Adipocyte (in vitro differentiated cells): ENCODE results near the gene SLC44A4.
"Not testable (repeated sequence)": the region's sequence is repeated elsewhere in the genome, so short reads cannot be mapped to it uniquely, and the experiment has no call there.

ENCODE experiments used
- DNase-seq: peaks from one replicate; pipeline ENCODE4 v3.0.0-alpha.2; 2015; ENCODE audit warnings: low read depth
- H3K27me3 ChIP-seq: replicated peaks from 2 replicates; pipeline ENCODE4 v1.7.0; 2013; ENCODE audit warnings: mild to moderate bottlenecking, low read length, moderate library complexity; ENCODE audit not compliant: control insufficient read depth, insufficient read depth
- H3K36me3 ChIP-seq: 2 replicates; pipeline ENCODE4 v1.7.0; 2013; ENCODE audit warnings: low read length, mild to moderate bottlenecking, moderate library complexity; ENCODE audit not compliant: control insufficient read depth, insufficient read depth, severe bottlenecking
- H3K4me1 ChIP-seq: 2 replicates; pipeline ENCODE4 v1.7.0; 2013; ENCODE audit warnings: mild to moderate bottlenecking, low read length, moderate library complexity; ENCODE audit not compliant: control insufficient read depth, insufficient read depth
- H3K4me3 ChIP-seq: 2 replicates; pipeline ENCODE4 v1.7.0; 2013; ENCODE audit warnings: mild to moderate bottlenecking, low read length, moderate library complexity
- H3K9ac ChIP-seq: 2 replicates; pipeline ENCODE4 v1.7.0; 2013; ENCODE audit warnings: mild to moderate bottlenecking, low read length, moderate library complexity
- H3K9me3 ChIP-seq: 2 replicates; pipeline ENCODE4 v1.7.0; 2013; ENCODE audit warnings: mild to moderate bottlenecking, low read length, moderate library complexity; ENCODE audit not compliant: control insufficient read depth

Gene SLC44A4

GRCh38 chr6:31878222-31878621 is 575 bp downstream of the SLC44A4 start:
- Histone ChIP-seq H3K9ac (no peak overlapping the region), H3K36me3 (peaks cover 34% of the 10 kb centered on the region), H3K27me3 (no peaks in the 10 kb centered on the region), H3K9me3 (no peaks in the 10 kb centered on the region), H3K4me3 (no peak overlapping the region), H3K4me1 (no peaks in the 10 kb centered on the region)
- no peak for DNase-seq

GRCh38 chr6:31877651-31878161 is 1.1 kb downstream of the SLC44A4 start:
- Histone ChIP-seq H3K36me3 (peaks cover 29% of the 10 kb centered on the region), H3K4me3 (no peak overlapping the region), H3K4me1 (no peaks in the 10 kb centered on the region), H3K9me3 (no peaks in the 10 kb centered on the region), H3K27me3 (no peaks in the 10 kb centered on the region), H3K9ac (no peak overlapping the region)
- DNase-seq = no peak

- Histone ChIP-seq H3K27me3 (no peaks in the 10 kb centered on the region), H3K4me3 (no peak overlapping the region), H3K9me3 (no peaks in the 10 kb centered on the region), H3K9ac (no peak overlapping the region), H3K4me1 (no peaks in the 10 kb centered on the region), H3K36me3 (peaks cover 24% of the 10 kb centered on the region)
- DNase-seq = no peak
Observed at GRCh38 chr6:31877125-31877650, 1.6 kb downstream of the SLC44A4 start.

GRCh38 chr6:31876357-31876756 is 2.4 kb downstream of the SLC44A4 start:
- peaks cover 20% of the 10 kb centered on the region for H3K36me3 ChIP-seq
- H3K4me3 ChIP-seq = no peak overlapping the region
- H3K9me3 ChIP-seq = no peaks in the 10 kb centered on the region
- H3K4me1 ChIP-seq = no peaks in the 10 kb centered on the region
- no peaks in the 10 kb centered on the region for H3K27me3 ChIP-seq
- DNase-seq = no peak
- H3K9ac ChIP-seq = no peak overlapping the region

GRCh38 chr6:31875877-31876276 is 2.9 kb downstream of the SLC44A4 start:
- no peak for DNase-seq
- no peaks in the 10 kb centered on the region for H3K9me3 ChIP-seq
- no peaks in the 10 kb centered on the region for H3K27me3 ChIP-seq
- H3K36me3 ChIP-seq = peaks cover 15% of the 10 kb centered on the region
- H3K4me1 ChIP-seq = no peaks in the 10 kb centered on the region
- H3K4me3 ChIP-seq = no peak overlapping the region
- H3K9ac ChIP-seq = no peak overlapping the region

- Histone ChIP-seq H3K27me3 (no peaks in the 10 kb centered on the region), H3K9ac (no peak overlapping the region), H3K9me3 (no peaks in the 10 kb centered on the region), H3K4me1 (no peaks in the 10 kb centered on the region), H3K4me3 (no peak overlapping the region), H3K36me3 (peaks cover 7% of the 10 kb centered on the region)
- DNase-seq = no peak
Observed at GRCh38 chr6:31874836-31875572, 3.8 kb downstream of the SLC44A4 start.

- no peak for DNase-seq
- Histone ChIP-seq H3K36me3 (no peaks in the 10 kb centered on the region), H3K9ac (no peak overlapping the region), H3K27me3 (peaks cover under 1% of the 10 kb centered on the region), H3K4me1 (no peaks in the 10 kb centered on the region), H3K9me3 (no peaks in the 10 kb centered on the region), H3K4me3 (no peak overlapping the region)
Observed at GRCh38 chr6:31874084-31874670, 4.6 kb downstream of the SLC44A4 start.

- DNase-seq = peak; percentile 44
- Histone ChIP-seq H3K4me1 (no peaks in the 10 kb centered on the region), H3K4me3 (no peak overlapping the region), H3K9me3 (no peaks in the 10 kb centered on the region), H3K27me3 (peaks cover 7% of the 10 kb centered on the region), H3K9ac (no peak overlapping the region), H3K36me3 (no peaks in the 10 kb centered on the region)
Observed at GRCh38 chr6:31871046-31871659, 7.6 kb downstream of the SLC44A4 start.

GRCh38 chr6:31870385-31870921 is 8.3 kb downstream of the SLC44A4 start:
- H3K4me1 ChIP-seq = no peaks in the 10 kb centered on the region
- peaks cover 7% of the 10 kb centered on the region for H3K27me3 ChIP-seq
- no peak for DNase-seq
- no peaks in the 10 kb centered on the region for H3K9me3 ChIP-seq
- no peak overlapping the region for H3K4me3 ChIP-seq
- no peaks in the 10 kb centered on the region for H3K36me3 ChIP-seq
- H3K9ac ChIP-seq = no peak overlapping the region

GRCh38 chr6:31869343-31869742 is 9.5 kb downstream of the SLC44A4 start:
- Histone ChIP-seq H3K4me1 (no peaks in the 10 kb centered on the region), H3K4me3 (no peak overlapping the region), H3K36me3 (no peaks in the 10 kb centered on the region), H3K27me3 (peaks cover 7% of the 10 kb centered on the region), H3K9me3 (no peaks in the 10 kb centered on the region), H3K9ac (no peak overlapping the region)
- no peak for DNase-seq

- not testable (repeated sequence) for H3K4me1 ChIP-seq, DNase-seq, H3K9me3 ChIP-seq, H3K4me3 ChIP-seq, H3K9ac ChIP-seq, H3K36me3 ChIP-seq, H3K27me3 ChIP-seq
Observed at GRCh38 chr6:31868658-31868971, 10.2 kb downstream of the SLC44A4 start.
